Measurements from ENCODE around the gene CDH8. TPM values are rescaled to one million over a fixed set of nuclear protein-coding genes. Genes with fewer than 3 reads are reported as not detected.

The CDH8 gene
- polyA plus RNA-seq, 2 of the 4 experiments (the other 2 are of a cell fraction), result 0.23 to 0.94 TPM

GRCh38 chr16:61968242-61969076, 67.8 kb downstream of the CDH8 start:
- H3K27ac ChIP-seq, result no peak overlapping the region
- no peak for FAIRE-seq
- H3K4me1 ChIP-seq, result no peaks in the 10 kb centered on the region
- H3K4me2 ChIP-seq, result no peak overlapping the region
- ChIA-PET CTCF (no interaction called here), POLR2A (no interaction called here)
- no peak for TF ChIP-seq EHMT2 (IDR thresholded peaks at IDR 0.05; ENCODE audit: low read depth)
- no peak for TF ChIP-seq ELK1 (IDR thresholded peaks at IDR 0.05; ENCODE audit: low read depth, low read length)
- no peak for TF ChIP-seq FOSL2 (IDR thresholded peaks at IDR 0.05)
- TF ChIP-seq FOSL2 (CRISPR knock-in tag; IDR thresholded peaks at IDR 0.05), result no peak
- TF ChIP-seq MAZ (IDR thresholded peaks at IDR 0.05; ENCODE audit: borderline replicate concordance, low read depth, low read length), result no peak
- no peak for TF ChIP-seq ZC3H11A (IDR thresholded peaks at IDR 0.05)
- no peak for TF ChIP-seq FOSB (CRISPR knock-in tag; IDR thresholded peaks at IDR 0.05)
- TF ChIP-seq JUNB (IDR thresholded peaks at IDR 0.05), result no peak
- no peak for TF ChIP-seq CHD2 (IDR thresholded peaks at IDR 0.05; ENCODE audit: low read length, partially characterized antibody)
- no peak for TF ChIP-seq POLR2AphosphoS2 (conservative IDR thresholded peaks at IDR 0.05; ENCODE audit: low read length)
- no peak for TF ChIP-seq PBX3 (IDR thresholded peaks at IDR 0.05)
- no peak for TF ChIP-seq ZNF302 (CRISPR knock-in tag; IDR thresholded peaks at IDR 0.05)
- no peak for TF ChIP-seq GATA3 (IDR thresholded peaks at IDR 0.05; ENCODE audit: borderline replicate concordance)
- TF ChIP-seq MAX (IDR thresholded peaks at IDR 0.05), result no peak
- no peak for TF ChIP-seq REST (IDR thresholded peaks at IDR 0.05)
- no peak for TF ChIP-seq ESRRA (IDR thresholded peaks at IDR 0.05; ENCODE audit: borderline replicate concordance, low read length)
- no peak for TF ChIP-seq TFCP2L1 (CRISPR knock-in tag; IDR thresholded peaks at IDR 0.05)
- no peak for TF ChIP-seq USF2 (IDR thresholded peaks at IDR 0.05)
- TF ChIP-seq HMGXB4 (CRISPR knock-in tag; IDR thresholded peaks at IDR 0.05; ENCODE audit: borderline replicate concordance), result no peak
- WGBS (ENCODE audit: missing lambda C conversion rate), result 37% methylated on average over 7 of the region's 7 CpGs
- no peaks in the 10 kb centered on the region for H3K9me3 ChIP-seq
- no peak for ATAC-seq
- DNase-seq (ENCODE audit: low read depth in 1 of 2, low spot score in 1 of 2), result no peak
- H3K4me3 ChIP-seq, result no peak overlapping the region
